ENCODE results near the gene NT5DC3.

- TF ChIP-seq ZNF143 (CRISPR knock-in tag; IDR thresholded peaks at IDR 0.05) (no peak), ZNF785 (CRISPR knock-in tag; IDR thresholded peaks at IDR 0.05) (no peak), LCOR (CRISPR knock-in tag; IDR thresholded peaks at IDR 0.05) (no peak)
- TF ChIP-seq, protein P1, sequence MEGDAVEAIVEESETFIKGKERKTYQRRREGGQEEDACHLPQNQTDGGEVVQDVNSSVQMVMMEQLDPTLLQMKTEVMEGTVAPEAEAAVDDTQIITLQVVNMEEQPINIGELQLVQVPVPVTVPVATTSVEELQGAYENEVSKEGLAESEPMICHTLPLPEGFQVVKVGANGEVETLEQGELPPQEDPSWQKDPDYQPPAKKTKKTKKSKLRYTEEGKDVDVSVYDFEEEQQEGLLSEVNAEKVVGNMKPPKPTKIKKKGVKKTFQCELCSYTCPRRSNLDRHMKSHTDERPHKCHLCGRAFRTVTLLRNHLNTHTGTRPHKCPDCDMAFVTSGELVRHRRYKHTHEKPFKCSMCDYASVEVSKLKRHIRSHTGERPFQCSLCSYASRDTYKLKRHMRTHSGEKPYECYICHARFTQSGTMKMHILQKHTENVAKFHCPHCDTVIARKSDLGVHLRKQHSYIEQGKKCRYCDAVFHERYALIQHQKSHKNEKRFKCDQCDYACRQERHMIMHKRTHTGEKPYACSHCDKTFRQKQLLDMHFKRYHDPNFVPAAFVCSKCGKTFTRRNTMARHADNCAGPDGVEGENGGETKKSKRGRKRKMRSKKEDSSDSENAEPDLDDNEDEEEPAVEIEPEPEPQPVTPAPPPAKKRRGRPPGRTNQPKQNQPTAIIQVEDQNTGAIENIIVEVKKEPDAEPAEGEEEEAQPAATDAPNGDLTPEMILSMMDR (IDR thresholded peaks at IDR 0.05 in 2 of 3, conservative IDR thresholded peaks at IDR 0.05 in 1 of 3; ENCODE audit: insufficient read depth in 2 of 3, low read depth in 1 of 3, low read length in 3 of 3) = peak in 2 of 3 experiments; percentile 27 to 47; a peak in 2 of 6 replicates
Measured at GRCh38 chr12:103833891-103834290, 7.1 kb downstream of the NT5DC3 start.
